GM23338 (cell line): Measurements from ENCODE around the gene LILRA6. TPM values are rescaled to one million over a fixed set of nuclear protein-coding genes. Genes with fewer than 3 reads are reported as not detected.

ENCODE experiments used
- ATAC-seq: fragments of 200-7000 bp; cut with Tn5 transposase; 3 replicates; pipeline ENCODE4 v1.9.1; 2020
- DNase-seq: peaks from one replicate; pipeline ENCODE4 v3.0.0-alpha.2; 2015; ENCODE audit warnings: low spot score
- H2AFZ ChIP-seq: fragments of 200-600 bp; sonication (generic); 2 replicates; pipeline ENCODE4 v1.8.0; 2016; ENCODE audit warnings: antibody characterized with exemption, mild to moderate bottlenecking, moderate library complexity
- H3F3A ChIP-seq: fragments of 200-600 bp; sonication (generic); replicated peaks from 2 replicates; pipeline ENCODE4 v1.8.0; 2017; ENCODE audit warnings: antibody characterized with exemption, mixed run types, low read depth
- H3K27ac ChIP-seq: fragments of 200-600 bp; sonication (generic); 2 replicates; pipeline ENCODE4 v1.6.1; 2016; ENCODE audit warnings: low read depth
- H3K27me3 ChIP-seq: fragments of 200-600 bp; sonication (generic); 2 replicates; pipeline ENCODE4 v1.8.0; 2016; ENCODE audit warnings: mild to moderate bottlenecking, mixed run types, moderate library complexity; ENCODE audit not compliant: insufficient read depth
- H3K36me3 ChIP-seq: fragments of 200-600 bp; sonication (generic); 2 replicates; pipeline ENCODE4 v1.8.0; 2016; ENCODE audit warnings: mild to moderate bottlenecking; ENCODE audit not compliant: insufficient read depth
- H3K4me1 ChIP-seq: fragments of 200-600 bp; sonication (generic); 2 replicates; pipeline ENCODE4 v1.8.0; 2016; ENCODE audit warnings: mild to moderate bottlenecking, moderate library complexity; ENCODE audit not compliant: insufficient read depth
- H3K4me2 ChIP-seq: fragments of 200-600 bp; sonication (generic); 2 replicates; pipeline ENCODE4 v1.7.1; 2017; ENCODE audit warnings: mixed run types
- H3K4me3 ChIP-seq: fragments of 200-600 bp; sonication (generic); 2 replicates; pipeline ENCODE4 v1.6.1; 2016; ENCODE audit warnings: mixed run types
- H3K79me2 ChIP-seq: fragments of 200-600 bp; sonication (generic); replicated peaks from 2 replicates; pipeline ENCODE4 v1.8.0; 2017; ENCODE audit warnings: mild to moderate bottlenecking; ENCODE audit not compliant: insufficient read depth
- H3K9me2 ChIP-seq: fragments of 200-600 bp; sonication (generic); 2 replicates; pipeline ENCODE4 v1.8.0; 2017; ENCODE audit not compliant: insufficient read depth
- H4K20me1 ChIP-seq: fragments of 200-600 bp; sonication (generic); replicated peaks from 2 replicates; pipeline ENCODE4 v1.8.0; 2017; ENCODE audit warnings: mild to moderate bottlenecking; ENCODE audit not compliant: insufficient read depth
- H3K27ac Mint-ChIP-seq: 2 replicates; pipeline ENCODE4 v1.8.0; 2020; ENCODE audit warnings: inconsistent platforms, mild to moderate bottlenecking, moderate library complexity, mixed read lengths
- H3K27me3 Mint-ChIP-seq: 3 replicates; pipeline ENCODE4 v1.8.0; 2022; ENCODE audit warnings: low read depth, mild to moderate bottlenecking, moderate library complexity, mixed read lengths, inconsistent platforms; ENCODE audit not compliant: insufficient read depth, poor library complexity
- H3K36me3 Mint-ChIP-seq: 3 replicates; pipeline ENCODE4 v1.8.0; 2021; ENCODE audit warnings: low read depth, mild to moderate bottlenecking, inconsistent platforms, moderate library complexity, mixed read lengths
- H3K4me1 Mint-ChIP-seq: 3 replicates; pipeline ENCODE4 v1.8.0; 2020; ENCODE audit warnings: mild to moderate bottlenecking, inconsistent platforms, mixed read lengths
- H3K4me3 Mint-ChIP-seq: 3 replicates; pipeline ENCODE4 v1.8.0; 2021; ENCODE audit warnings: moderate library complexity, mild to moderate bottlenecking, inconsistent platforms, mixed read lengths
- H3K9me3 Mint-ChIP-seq: 3 replicates; pipeline ENCODE4 v1.8.0; 2020; ENCODE audit warnings: moderate library complexity, mild to moderate bottlenecking, inconsistent platforms, mixed read lengths
- CREB1 ChIP-seq: fragments of 250-450 bp; sonication (Bioruptor Pico); IDR thresholded peaks from 2 replicates; pipeline ENCODE4 v1.5.0; 2020; ENCODE audit warnings: low read depth, mild to moderate bottlenecking, moderate library complexity
- EZH2 ChIP-seq: fragments of 200-600 bp; sonication (generic); IDR thresholded peaks from one replicate; pipeline ENCODE4 v1.8.0; 2017; ENCODE audit warnings: antibody characterized with exemption, mild to moderate bottlenecking, low read depth; ENCODE audit not compliant: unreplicated experiment
- EZH2phosphoT487 ChIP-seq: fragments of 200-600 bp; sonication (generic); IDR thresholded peaks from one replicate; pipeline ENCODE4 v1.8.1; 2018; ENCODE audit warnings: antibody characterized with exemption; ENCODE audit not compliant: unreplicated experiment
- JUNB ChIP-seq: IDR thresholded peaks from one replicate; pipeline ENCODE4 v1.6.1; 2016; ENCODE audit warnings: antibody characterized with exemption; ENCODE audit not compliant: unreplicated experiment
- NANOG ChIP-seq: IDR thresholded peaks from 2 replicates; pipeline ENCODE4 v1.6.1; 2016; ENCODE audit warnings: antibody characterized with exemption, borderline replicate concordance
- POLR2AphosphoS5 ChIP-seq: IDR thresholded peaks from 2 replicates; pipeline ENCODE4 v1.6.1; 2016; ENCODE audit warnings: antibody characterized with exemption, low read depth
- STAT1 ChIP-seq: IDR thresholded peaks from one replicate; pipeline ENCODE4 v1.6.1; 2016; ENCODE audit warnings: antibody characterized with exemption; ENCODE audit not compliant: unreplicated experiment
- ZNF331 ChIP-seq: fragments of 250-450 bp; sonication (Bioruptor Pico); IDR thresholded peaks from 2 replicates; pipeline ENCODE4 v1.5.0; 2020; ENCODE audit warnings: low read depth, mild to moderate bottlenecking, moderate library complexity
- polyA plus RNA-seq: library from polyadenylated mRNA; unstranded; fragments of >200 nt; fragmentation: Nextera tagmentation; extraction: Ambion mirVana; gene quantifications from 2 replicates; pipeline ENCODE4 v1.2.1, GENCODE V29; 2016
- total RNA-seq: library from RNA; depleted of rRNA; stranded (reverse); fragments of >200 nt; shearing (Covaris generic); gene quantifications from 2 replicates; pipeline ENCODE4 v1.2.3, GENCODE V29; 2014
- TF ChIP-seq, protein P1 (sequence below), 2 experiments: fragments of 200-600 bp in 1 of 2; sonication (generic) in 1 of 2; conservative IDR thresholded peaks; 2 replicates each; pipeline versions ENCODE4 v1.5.1 to v1.6.1; 2016 to 2017; ENCODE audit warnings: antibody characterized with exemption in 2 of 2, low read depth in 2 of 2, mild to moderate bottlenecking in 2 of 2, moderate library complexity in 1 of 2
- TF ChIP-seq, protein P2 (sequence below): IDR thresholded peaks from one replicate; pipeline ENCODE4 v1.6.1; 2018; ENCODE audit warnings: antibody characterized with exemption; ENCODE audit not compliant: unreplicated experiment
- TF ChIP-seq, protein P3 (sequence below): IDR thresholded peaks from 2 replicates; pipeline ENCODE4 v1.6.1; 2016; ENCODE audit warnings: antibody characterized with exemption

The LILRA6 gene
- total and polyA plus RNA-seq, 2 experiments from 2014 or later = not detected

DNA sequence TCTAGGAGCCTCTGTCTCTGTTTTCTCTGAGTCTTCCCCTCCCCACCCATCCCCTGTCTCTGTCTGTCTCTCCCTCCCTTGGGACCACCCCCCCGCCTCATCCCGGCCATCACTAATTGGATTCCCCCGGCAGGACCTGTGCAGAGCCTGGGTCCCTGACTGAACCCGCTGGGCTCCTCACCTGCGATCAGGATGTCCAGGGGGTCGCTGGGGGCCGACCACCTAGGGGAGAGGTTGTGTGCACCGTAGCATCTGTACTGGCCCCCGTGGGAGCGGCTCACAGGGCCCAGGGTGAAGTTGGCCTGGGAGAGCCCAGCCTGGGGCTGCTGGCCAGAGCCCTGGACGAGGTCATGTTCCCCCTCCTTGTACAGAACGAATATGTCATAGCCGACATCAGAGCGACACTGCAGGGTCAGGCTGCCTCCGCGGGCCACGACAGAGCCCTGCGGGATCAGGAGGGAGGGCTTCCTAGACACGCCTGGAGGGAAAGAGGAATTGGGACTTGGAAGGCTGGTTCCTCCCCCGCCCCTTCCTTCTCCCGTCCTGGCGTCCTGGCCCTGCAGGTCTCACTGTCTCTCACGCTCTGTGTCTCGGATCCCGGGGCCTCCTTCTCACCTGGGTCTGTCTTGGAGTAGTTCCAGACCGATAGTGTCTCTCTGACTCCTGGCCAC, 12.7 kb upstream of the LILRA6 start:
- no peaks in the 10 kb centered on the region for H3K4me1 ChIP-seq
- Mint-ChIP-seq H3K27me3 (peaks cover 5% of the 10 kb centered on the region), H3K36me3 (no peaks in the 10 kb centered on the region), H3K4me1 (peaks cover 4% of the 10 kb centered on the region; the same call in 1 of the 3 replicates), H3K4me3 (no peak overlapping the region; the same call in 2 of the 3 replicates), H3K27ac (no peak overlapping the region), H3K9me3 (no peaks in the 10 kb centered on the region)
- no peaks in the 10 kb centered on the region for H3K9me2 ChIP-seq
- no peak overlapping the region for H3K4me2 ChIP-seq
- no peaks in the 10 kb centered on the region for H3F3A ChIP-seq
- H3K4me3 ChIP-seq = no peak overlapping the region
- no peaks in the 10 kb centered on the region for H4K20me1 ChIP-seq
- H3K27me3 ChIP-seq = no peaks in the 10 kb centered on the region
- H3K27ac ChIP-seq = no peak overlapping the region
- H3K79me2 ChIP-seq = no peaks in the 10 kb centered on the region
- H2AFZ ChIP-seq = 0 out of 2 replicates have a peak overlapping the region, but pooled peaks have one; percentile 23
- no peaks in the 10 kb centered on the region for H3K36me3 ChIP-seq
- DNase-seq (no peak), ATAC-seq (no peak; the same call in 2 of the 3 replicates)
- TF ChIP-seq, protein P1, sequence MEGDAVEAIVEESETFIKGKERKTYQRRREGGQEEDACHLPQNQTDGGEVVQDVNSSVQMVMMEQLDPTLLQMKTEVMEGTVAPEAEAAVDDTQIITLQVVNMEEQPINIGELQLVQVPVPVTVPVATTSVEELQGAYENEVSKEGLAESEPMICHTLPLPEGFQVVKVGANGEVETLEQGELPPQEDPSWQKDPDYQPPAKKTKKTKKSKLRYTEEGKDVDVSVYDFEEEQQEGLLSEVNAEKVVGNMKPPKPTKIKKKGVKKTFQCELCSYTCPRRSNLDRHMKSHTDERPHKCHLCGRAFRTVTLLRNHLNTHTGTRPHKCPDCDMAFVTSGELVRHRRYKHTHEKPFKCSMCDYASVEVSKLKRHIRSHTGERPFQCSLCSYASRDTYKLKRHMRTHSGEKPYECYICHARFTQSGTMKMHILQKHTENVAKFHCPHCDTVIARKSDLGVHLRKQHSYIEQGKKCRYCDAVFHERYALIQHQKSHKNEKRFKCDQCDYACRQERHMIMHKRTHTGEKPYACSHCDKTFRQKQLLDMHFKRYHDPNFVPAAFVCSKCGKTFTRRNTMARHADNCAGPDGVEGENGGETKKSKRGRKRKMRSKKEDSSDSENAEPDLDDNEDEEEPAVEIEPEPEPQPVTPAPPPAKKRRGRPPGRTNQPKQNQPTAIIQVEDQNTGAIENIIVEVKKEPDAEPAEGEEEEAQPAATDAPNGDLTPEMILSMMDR (conservative IDR thresholded peaks at IDR 0.05; ENCODE audit: low read depth in 2 of 2) = no peak
- TF ChIP-seq EZH2 = no peak
- no peak for TF ChIP-seq JUNB
- no peak for TF ChIP-seq EZH2phosphoT487
- TF ChIP-seq, protein P2, sequence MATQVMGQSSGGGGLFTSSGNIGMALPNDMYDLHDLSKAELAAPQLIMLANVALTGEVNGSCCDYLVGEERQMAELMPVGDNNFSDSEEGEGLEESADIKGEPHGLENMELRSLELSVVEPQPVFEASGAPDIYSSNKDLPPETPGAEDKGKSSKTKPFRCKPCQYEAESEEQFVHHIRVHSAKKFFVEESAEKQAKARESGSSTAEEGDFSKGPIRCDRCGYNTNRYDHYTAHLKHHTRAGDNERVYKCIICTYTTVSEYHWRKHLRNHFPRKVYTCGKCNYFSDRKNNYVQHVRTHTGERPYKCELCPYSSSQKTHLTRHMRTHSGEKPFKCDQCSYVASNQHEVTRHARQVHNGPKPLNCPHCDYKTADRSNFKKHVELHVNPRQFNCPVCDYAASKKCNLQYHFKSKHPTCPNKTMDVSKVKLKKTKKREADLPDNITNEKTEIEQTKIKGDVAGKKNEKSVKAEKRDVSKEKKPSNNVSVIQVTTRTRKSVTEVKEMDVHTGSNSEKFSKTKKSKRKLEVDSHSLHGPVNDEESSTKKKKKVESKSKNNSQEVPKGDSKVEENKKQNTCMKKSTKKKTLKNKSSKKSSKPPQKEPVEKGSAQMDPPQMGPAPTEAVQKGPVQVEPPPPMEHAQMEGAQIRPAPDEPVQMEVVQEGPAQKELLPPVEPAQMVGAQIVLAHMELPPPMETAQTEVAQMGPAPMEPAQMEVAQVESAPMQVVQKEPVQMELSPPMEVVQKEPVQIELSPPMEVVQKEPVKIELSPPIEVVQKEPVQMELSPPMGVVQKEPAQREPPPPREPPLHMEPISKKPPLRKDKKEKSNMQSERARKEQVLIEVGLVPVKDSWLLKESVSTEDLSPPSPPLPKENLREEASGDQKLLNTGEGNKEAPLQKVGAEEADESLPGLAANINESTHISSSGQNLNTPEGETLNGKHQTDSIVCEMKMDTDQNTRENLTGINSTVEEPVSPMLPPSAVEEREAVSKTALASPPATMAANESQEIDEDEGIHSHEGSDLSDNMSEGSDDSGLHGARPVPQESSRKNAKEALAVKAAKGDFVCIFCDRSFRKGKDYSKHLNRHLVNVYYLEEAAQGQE = no peak
- TF ChIP-seq, protein P3, sequence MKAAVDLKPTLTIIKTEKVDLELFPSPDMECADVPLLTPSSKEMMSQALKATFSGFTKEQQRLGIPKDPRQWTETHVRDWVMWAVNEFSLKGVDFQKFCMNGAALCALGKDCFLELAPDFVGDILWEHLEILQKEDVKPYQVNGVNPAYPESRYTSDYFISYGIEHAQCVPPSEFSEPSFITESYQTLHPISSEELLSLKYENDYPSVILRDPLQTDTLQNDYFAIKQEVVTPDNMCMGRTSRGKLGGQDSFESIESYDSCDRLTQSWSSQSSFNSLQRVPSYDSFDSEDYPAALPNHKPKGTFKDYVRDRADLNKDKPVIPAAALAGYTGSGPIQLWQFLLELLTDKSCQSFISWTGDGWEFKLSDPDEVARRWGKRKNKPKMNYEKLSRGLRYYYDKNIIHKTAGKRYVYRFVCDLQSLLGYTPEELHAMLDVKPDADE = no peak
- TF ChIP-seq STAT1 = no peak
- no peak for TF ChIP-seq POLR2AphosphoS5
- no peak for TF ChIP-seq CREB1 (CRISPR knock-in tag)
- TF ChIP-seq ZNF331 = no peak
- no peak for TF ChIP-seq NANOG
